CD4-positive, alpha-beta T cell treated with Interleukin-10 for 1 hour (primary cell): ENCODE data around the gene PSIP1.
"Not testable (repeated sequence)": the region's sequence is repeated elsewhere in the genome, so short reads cannot be mapped to it uniquely, and the experiment has no call there.

Source experiments
- DNase-seq: peaks from one replicate; pipeline ENCODE4 v3.0.0-alpha.2; 2020

The PSIP1 gene

DNA sequence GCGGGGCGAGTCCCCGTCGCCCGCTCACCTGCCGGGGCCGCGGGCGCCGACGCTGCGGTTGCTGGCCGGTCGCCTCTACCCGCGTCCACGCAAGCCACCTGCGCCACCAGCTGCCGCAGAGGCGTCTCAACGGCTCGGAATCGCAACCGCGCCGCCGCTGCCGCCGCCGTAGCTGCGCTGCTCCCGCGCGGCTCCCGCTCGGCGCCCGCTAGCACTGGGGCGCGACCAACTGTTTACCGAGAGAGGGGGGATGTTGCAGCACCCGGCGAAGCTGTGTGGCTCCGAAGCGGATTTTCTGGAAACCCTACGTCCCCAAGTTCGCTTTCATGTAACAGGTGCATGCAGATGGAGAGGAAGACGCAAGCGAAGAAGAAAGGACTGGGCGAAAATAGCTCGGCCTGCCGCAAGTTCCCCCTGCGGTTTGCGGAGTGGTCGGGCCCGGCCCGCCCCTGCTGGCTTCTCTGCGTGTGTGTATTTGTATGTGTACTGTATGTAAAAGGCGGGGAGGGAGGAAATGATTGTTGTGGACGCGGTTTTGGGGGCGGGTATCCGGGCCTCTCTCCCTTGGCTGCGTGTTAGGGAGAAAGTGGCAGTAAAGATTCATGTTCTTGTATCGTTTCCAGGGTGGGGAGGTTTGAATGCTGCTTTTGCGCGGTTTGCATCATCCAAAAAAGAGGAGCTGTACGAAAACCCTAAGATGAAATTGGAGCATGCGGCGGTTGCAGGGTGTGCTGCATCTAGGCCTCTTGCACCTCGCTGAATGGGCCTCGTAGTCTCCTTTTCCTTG lies at the start of gene PSIP1:
Gene PSIP1, minus strand, starts transcription at position 182 of the 787 bp plus-strand sequence. CDS start 782 bp downstream, outside the sequence.
- peak; percentile 90 for DNase-seq

DNA sequence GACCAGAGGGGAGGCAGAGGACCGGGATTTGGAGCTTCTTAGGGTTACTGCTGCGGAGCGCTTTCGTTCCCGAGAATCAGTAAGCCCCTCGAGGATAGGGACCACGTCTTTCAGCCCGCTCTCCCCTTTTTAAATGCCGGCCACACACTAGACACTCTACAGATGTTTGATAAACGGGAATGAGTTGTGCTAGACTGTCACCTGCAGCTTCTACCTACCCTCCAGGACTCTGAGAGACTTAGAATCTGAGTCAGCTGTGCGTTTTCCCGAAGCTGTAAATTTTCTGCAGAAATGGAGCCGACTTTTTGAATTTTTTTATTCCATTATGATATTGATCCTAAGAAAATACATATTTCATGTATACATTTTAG lies 42.7 kb upstream of the PSIP1 start:
- no peak for DNase-seq

DNA sequence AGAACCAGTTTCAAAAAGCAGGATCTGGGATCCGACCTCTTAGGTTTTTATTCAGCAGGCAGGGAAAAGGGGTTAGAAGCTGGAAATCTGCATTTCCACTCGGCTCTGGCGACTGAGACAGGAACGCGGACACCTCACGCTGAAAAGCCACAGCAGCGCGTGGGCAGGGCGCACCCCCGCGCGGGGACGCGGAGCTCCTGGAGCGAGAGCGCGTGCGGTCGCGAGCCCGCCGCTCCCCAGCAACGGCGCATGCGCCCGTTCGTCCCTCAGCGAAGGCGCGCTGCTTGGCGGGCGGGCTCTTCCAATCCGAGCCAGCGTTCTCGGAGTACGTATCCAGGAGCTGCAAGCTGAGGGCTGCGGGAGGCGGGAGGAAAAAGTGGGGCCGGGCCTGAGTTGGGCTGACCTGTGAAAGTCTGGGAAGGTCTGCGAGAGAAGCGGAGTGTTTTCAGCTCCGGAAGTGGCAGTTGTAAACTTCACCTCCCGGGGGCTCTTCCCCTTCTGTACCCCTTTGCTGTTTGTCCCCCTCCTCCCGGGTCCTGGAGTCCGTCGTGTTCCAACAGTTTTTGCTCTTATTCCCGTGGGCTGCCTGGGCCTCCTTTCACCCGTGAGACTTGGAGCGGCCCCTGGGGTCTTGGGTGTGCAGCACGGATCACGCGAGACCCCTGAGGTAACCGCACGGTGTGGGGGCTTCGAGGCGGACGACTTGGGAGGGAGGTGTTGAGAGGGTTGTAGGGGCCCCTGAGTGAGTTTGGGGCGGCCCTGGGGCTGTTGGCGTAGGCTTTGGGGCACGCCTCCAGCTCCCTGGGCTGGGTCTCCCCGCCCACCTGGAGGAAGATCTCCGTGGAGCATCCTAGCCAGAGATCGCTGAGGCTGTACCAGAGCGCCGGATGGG lies 42.1 kb upstream of the PSIP1 start, which contains the start of gene CCDC171:
Gene CCDC171, plus strand, starts transcription at position 408 of the 892 bp plus-strand sequence. CDS start 11,046 bp downstream, outside the sequence.
- peak; percentile 86 for DNase-seq

DNA sequence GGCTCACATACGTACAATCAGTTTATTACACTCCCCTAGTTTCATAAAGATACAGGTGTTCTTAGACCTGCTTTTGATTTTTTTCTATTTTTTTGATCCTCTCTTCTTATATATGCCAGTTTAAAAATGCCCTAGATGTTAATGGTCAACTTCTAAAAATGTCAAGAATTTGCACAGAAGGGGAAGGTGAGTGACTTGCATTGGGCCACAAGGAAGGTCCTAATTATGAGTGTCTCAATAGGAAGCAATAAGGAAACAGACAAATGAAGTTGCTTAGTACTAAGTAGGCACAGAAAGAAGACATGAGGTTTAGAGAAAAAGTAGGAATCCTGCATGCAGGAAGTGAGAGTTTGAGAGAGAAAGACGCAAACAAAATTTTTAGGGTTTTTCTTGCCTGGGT lies 38.8 kb upstream of the PSIP1 start:
- no peak for DNase-seq

DNA sequence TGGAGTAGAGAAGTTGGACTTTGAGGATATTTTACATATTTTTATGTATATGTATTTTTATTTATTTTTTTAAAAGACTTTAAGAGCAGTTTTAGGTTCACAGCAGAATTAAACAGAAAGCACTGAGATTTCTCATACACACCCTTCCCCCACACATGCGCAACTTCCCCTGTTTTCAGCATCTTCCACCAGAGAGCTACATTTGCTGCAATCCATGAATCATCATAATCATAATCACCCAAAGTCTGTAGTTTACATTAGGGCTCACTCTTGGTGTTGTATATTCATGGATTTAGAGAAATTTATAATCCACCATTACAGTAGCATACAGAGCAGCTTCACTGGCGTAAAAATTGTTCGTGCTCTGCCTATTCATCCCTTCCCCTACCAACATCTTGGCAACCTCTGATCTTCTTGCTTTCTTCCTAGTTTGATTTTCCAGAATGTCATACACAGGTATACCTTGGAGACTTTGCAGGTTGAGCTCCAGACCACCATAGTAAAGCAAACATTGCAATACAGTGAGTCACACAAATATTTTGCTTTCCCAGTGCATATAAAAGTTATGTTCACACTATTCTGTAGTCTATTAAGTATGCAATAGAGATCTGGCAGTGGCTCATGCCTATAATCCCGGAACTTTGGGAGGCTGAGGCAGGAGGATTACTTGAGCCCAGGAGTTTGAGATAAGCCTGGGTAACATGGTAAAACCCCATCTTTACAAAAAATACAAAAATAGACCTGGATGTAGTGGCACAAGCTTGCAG lies 32.5 kb upstream of the PSIP1 start:
- DNase-seq, result no peak

DNA sequence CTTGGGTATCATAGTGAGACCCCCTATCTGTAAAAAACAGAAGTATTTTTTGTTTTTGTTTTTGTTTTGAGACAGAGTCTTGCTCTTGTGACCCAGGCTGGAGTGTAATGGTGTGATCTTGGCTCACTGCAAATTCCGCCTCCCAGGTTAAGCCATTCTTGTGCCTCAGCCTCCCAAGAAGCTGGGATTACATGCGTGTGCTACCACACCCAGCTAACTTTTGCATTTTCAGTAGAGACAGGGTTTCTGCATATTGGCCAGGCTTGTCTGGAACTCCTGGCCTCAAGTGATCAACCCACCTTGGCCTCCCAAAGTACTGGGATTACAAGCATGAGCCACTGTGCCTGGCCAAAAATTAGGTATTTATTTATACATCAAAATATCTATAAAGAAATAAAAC lies 31.9 kb upstream of the PSIP1 start:
- DNase-seq, result no peak

DNA sequence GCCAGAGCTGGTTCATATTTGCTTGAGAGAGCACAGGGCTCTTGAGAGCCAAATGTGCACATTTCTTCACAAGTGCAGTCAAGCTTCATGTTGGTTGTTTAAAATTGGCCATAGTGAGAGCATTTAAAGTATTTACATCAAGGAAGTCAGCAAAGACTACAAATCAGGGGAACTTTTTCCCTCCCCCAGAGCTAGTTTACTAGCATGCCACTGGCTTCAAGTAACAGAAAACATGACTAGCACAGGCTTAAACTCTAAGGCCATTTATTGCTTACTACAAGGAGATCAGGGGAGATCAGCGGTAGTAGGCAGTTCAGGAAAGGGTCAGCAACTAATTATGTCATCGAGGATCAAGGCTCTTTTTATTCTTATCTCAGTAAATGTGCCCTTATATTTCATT lies 31.1 kb upstream of the PSIP1 start:
- DNase-seq, result no peak

DNA sequence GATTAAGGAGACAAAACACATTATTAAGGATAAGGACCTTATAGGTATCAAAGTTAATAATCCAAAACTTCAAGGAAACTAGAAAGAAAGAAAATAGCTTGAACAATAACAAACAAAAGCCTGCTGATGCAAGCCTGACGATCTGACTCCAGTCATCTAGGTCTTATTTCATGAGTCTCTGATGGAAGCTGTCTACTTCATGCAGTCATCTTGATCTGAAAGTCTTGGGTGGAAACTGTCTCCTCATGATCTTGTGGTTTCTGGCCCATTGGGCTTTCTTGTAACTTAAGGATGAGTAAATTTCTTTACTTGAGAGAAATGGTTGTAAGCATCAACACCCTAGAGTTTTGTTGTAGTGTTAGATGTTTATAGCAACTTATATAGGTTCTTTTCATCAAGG lies 20.6 kb upstream of the PSIP1 start:
- no peak for DNase-seq

DNA sequence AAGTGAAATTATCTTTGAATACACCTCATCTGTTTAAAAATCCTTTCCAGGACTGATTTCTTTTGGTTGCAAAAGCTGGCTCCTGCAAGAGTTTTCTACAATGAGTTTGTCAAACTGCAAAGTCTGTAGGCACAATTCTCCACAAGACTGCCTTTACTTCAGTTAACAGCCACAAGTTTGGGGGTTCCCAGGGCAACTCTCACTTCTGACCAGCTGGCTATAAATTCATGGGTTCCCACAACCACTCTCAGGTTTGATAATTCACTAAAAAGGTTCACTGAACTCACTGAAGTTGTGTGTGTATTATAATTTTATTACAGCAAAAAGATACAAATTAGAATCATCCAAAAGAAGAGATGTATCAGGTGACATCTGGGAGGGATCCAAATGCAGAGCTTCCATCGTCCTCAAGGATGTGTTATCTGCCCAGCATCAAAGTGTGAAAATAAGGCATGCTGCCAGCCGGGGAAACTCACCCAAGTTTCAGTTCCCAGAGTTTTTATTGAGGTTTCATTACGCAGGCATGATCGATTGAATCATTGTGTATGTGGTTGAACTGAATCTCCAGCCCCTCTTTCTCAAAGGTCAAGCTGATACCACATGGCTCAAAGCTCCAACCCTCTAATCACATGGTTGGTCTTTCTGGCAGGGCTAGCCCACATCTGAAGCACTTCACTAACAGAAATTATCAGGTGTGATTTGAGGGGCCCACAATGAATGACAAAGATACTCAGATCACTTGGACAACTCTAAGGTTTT lies 19.0 kb upstream of the PSIP1 start:
- DNase-seq, result no peak

DNA sequence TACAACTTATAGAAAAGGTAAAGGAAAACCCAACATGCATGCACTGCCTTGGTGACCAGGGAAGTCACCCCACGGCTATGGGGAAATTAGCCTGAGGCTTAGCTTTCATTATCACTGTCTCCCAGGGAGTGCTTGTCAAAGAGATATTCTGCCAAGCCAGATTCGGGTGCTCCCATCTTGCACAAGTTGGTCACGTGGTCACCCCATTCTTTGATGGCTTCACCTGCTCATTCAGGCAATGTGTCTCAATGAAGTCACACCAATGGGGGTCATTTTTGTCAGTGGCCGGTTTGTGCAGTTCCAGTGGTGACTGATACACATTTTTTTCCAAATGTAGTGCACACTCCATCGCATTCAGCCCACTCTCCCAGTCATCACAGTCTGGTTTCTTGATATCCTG lies 16.3 kb upstream of the PSIP1 start:
- not testable (repeated sequence) for DNase-seq

DNA sequence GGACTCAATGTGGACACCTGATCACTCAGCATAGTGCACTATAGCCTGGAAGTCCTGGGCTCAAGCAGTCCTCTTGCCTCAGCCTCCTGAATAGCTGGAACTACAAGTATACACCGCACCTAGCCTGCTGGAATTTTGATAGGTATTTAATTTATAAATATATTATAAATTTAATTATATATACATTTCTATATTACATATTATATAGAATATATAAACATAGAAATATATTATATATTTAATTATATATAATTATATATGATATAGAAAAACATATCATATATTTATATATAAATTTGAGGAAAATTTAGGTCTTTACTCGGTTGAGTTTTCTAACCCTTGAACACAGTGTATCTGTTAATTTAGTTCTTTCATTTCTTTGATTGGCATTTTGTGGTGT lies 15.2 kb upstream of the PSIP1 start:
- no peak for DNase-seq

DNA sequence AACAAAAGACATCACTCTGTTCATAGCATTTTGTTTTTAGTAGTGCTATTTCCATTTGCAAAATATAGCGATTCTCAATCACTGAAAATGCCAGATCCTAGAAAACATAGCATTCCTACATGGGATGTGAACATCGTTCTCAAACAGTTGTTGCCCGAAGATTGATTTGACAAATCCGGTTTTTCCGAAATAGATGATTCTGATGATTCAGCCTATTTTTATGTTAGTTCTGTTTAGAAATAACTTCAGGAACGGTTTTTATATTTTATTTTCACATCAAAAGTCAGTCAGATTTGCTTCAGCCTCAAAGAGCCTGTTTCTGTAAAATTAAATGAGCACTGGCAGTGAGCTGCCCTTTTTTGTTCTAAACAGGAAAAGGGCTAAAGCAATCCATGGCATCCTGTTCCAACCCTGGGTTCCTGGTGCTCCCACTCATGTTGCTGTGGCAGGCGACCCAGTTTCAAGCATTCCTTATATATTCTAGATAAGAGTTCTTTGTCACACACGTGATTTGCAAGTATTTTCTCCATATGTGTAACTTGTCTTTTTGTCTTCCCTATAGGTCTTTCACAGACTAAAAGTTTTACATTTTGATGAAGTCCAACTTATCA lies 14.2 kb upstream of the PSIP1 start:
- no peak for DNase-seq

DNA sequence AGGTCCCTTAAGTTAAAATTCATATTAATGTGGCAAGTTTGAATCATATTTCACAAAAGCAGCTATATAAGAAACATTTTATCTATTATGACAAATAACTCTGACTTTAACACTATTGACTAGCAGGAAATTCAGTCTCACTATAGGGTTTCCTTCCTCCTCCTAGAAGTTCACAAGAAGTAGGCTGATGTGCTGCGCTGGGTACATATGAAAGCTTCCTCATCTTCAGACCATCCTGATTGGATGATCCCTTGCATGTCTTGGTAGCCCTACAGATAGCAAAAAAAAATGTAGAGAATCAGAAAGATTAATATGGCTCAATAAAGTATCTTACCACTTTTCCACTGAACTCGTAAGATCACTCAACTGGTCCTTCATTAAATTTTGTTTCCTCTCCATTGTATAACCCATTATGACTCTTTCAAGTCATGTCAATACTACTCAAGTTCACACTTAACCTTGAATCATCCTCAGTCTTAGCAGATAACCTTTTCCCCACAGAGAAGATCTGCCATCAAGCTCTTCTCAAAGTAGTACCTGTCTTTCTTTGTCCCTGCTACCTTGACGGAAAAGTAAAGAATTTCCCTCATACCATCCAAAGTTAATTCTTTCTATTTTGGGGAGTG lies 11.5 kb upstream of the PSIP1 start:
- no peak for DNase-seq

DNA sequence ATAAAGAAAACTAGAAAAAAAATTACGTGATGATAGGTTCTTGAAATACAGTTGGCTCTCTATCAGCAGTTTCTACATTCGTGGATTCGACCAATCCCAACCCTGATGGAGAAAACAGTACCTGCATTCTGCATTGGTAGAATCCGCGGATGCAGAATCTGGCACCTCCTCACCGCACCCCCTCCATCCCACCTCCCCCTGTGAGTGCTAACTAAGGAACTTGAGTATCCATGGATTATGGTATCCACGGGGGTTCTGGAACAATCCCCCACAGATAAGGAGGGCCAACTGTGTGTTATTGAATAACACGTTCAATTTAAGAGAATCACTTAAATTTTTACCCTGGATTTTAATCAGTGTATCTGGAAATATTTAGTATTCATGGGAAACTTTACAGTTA lies 10.5 kb upstream of the PSIP1 start:
- DNase-seq, result no peak

DNA sequence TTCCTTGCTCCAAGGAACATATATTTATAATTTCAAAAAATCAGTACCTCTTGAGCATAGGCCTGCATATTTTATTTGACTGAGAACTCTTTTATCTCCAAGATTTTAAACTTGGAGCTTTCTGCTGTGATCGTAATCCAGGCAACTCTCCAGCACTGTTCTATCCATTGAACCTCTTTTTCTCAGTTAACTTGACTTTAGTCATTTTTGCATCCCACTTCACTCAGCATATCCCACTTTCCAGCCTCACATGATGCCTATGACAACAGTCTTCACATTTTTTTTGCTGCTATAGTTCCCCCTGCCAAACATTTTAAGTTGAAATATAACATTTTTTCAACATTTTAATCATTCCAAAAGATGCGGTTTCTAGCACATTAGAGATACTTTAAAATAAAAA lies 9.1 kb upstream of the PSIP1 start:
- no peak for DNase-seq

DNA sequence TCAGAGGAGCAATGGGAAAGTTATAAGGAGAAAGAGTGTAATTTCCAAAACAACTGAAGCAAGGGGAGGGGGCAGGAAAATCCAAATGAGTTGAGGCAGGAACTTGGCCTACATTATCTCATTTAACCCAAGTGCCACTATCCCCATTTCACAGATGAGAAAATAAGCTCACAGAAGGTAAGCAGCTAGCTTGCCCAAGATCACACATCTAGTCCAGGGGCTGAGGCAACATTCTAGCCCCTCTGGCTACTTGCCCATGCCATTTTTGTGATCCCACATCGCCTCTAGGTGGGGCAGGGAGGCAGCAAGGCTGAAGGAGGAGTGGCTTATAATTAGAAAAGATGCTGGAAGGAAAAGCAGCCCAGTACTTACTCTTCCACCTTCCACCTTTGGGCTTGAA lies 2.6 kb upstream of the PSIP1 start:
- peak; percentile 11 for DNase-seq

DNA sequence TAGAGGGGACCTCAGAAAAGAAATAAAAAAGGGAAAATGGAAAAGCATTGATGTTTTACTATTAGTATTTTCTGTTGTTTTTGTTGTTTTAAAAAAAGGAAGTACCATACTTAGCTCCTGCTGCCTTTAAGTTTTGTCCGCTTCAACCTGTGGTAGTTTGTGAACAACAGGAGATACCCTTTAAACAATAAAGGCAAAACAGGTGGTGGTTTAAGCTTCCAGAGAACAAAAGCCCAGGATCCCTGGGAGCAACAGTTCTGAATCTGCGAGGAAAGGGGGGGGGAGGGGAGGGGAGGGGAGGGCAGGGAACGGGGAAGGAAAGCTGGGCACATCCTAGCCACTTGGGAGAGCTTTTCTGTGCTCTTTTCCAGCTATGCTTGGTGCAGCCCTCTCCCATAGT lies 2.1 kb upstream of the PSIP1 start:
- no peak for DNase-seq

DNA sequence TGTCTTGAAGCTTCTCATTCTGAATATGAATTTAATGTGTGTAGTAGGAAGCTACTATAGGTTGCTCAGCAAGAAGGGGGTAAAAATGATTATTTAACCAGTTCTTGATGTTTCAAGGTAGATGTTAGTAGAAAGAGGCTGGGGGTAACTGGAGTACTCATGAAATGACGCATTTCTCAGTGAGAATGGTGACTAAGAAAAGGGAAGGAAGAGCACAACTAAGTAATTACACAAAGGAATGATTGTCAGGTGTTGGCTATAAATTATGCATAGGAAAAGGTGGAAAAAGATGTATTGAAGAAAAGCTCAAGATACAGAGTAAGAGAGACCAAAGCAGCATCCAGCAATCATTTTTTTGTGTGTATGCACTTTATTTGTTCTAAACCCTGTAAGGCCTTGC lies 1.4 kb upstream of the PSIP1 start:
- DNase-seq, result no peak

DNA sequence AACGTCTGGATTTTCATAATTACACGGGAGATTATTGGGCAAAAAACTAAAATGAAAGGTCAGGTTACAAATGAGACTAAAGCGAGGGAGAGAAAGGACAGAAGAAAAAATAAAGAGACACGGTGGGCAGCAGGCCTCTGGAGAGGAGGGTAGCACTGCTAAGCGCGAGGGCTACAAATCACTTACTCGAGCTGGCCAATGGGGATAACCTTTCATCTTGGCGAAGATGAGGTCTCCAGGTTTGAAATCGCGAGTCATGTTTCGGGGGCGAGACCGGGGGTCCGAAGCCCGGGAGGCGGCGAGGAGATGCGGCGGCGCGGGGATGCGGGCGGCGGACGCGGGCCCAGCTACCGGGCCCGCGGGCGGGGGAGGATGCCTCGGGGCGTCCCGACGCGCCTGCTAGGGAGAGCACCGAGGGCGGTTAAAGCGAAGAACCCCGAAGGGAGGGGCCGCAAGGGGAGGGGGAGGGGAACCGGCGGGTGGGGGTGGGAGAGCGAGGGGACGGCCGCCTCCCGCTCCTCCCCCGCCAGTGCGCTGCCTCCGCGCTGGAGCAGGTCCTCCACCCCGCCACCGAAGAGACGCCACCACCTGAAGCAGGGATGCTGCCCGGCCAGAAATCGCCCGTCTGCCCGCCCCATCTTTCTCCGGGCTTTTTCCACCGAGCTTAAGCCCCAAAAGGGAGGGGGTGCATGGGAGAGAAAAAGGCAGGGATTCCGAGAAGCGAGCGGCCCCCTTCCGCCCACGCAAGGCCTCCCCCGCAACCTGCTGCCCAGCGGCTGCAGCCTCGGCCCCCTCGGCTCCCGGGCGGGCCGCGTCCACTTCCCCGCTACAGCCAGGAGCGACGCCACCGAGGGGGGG lies 610 bp downstream of the PSIP1 start:
- DNase-seq, result peak; percentile 73

DNA sequence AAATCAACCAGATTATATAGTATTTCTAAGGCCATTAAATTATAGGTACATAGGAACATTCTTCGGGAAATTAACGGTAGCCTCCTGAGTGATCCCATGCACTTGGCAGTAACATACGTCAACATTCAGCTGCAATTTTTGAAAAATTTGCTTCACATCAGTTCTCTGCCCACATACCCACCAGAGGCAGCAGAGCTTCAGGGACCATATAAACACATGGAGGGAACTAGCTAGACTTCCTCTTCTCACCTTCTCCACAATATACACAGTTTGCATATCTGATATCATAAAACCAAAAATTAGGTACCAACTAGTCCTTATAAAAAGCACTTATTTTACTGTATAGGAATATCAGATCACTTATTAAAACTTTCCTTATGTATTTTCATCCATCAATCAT lies 4.8 kb downstream of the PSIP1 start:
- DNase-seq, result no peak

DNA sequence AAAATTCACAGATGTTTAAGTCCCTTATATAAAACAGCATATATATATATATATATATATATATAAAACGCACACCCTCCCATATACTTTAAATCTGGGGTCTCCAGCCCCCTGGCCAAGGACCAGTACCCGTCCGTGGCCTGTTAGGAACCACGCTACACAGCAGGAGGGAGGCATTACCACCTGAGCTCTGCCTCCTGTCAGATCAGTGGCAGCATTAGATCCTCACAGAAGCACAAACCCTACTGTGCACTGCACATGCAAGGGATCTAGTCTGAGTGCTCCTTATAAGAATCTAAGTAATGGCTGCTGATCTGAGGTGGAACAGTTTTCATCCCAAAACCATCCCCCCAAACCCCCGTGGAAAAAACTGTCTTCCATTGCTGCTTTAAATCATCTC lies 9.0 kb downstream of the PSIP1 start:
- DNase-seq, result no peak
